IMR-90 (cell line): ENCODE results near the gene APOL3.

Experiments
- CEBPB ChIP-seq: IDR thresholded peaks from 2 replicates; pipeline ENCODE4 v1.6.1; 2012; ENCODE audit warnings: low read depth, low read length, improper control_type of control experiment
- FOS ChIP-seq: fragments of 150-350 bp; IDR thresholded peaks from 2 replicates; pipeline ENCODE4 v1.6.1; 2016; ENCODE audit warnings: low read depth, low read length
- MAFK ChIP-seq: IDR thresholded peaks from 2 replicates; pipeline ENCODE4 v1.6.1; 2012; ENCODE audit warnings: low read depth, low read length, improper control_type of control experiment
- MAZ ChIP-seq: IDR thresholded peaks from 2 replicates; pipeline ENCODE4 v1.6.1; 2012; ENCODE audit warnings: low read depth, mild to moderate bottlenecking, low read length, improper control_type of control experiment, moderate library complexity, borderline replicate concordance
- MXI1 ChIP-seq: IDR thresholded peaks from 2 replicates; pipeline ENCODE4 v1.6.1; 2012; ENCODE audit warnings: low read depth, mild to moderate bottlenecking, low read length, moderate library complexity, borderline replicate concordance
- POLR2A ChIP-seq: IDR thresholded peaks from 2 replicates; pipeline ENCODE4 v1.6.1; 2012; ENCODE audit warnings: mild to moderate bottlenecking, low read depth, low read length
- RAD21 ChIP-seq: IDR thresholded peaks from 2 replicates; pipeline ENCODE4 v1.6.1; 2012; ENCODE audit warnings: low read length, improper control_type of control experiment
- TF ChIP-seq, protein P1 (sequence below): conservative IDR thresholded peaks from 2 replicates; pipeline ENCODE4 v1.5.1; 2012; ENCODE audit warnings: mild to moderate bottlenecking, low read depth, low read length, improper control_type of control experiment
- TF ChIP-seq, protein P2 (sequence below): fragments of 150-350 bp; IDR thresholded peaks from 2 replicates; pipeline ENCODE4 v1.6.1; 2016; ENCODE audit warnings: low read depth, mild to moderate bottlenecking, low read length, moderate library complexity, borderline replicate concordance

DNA sequence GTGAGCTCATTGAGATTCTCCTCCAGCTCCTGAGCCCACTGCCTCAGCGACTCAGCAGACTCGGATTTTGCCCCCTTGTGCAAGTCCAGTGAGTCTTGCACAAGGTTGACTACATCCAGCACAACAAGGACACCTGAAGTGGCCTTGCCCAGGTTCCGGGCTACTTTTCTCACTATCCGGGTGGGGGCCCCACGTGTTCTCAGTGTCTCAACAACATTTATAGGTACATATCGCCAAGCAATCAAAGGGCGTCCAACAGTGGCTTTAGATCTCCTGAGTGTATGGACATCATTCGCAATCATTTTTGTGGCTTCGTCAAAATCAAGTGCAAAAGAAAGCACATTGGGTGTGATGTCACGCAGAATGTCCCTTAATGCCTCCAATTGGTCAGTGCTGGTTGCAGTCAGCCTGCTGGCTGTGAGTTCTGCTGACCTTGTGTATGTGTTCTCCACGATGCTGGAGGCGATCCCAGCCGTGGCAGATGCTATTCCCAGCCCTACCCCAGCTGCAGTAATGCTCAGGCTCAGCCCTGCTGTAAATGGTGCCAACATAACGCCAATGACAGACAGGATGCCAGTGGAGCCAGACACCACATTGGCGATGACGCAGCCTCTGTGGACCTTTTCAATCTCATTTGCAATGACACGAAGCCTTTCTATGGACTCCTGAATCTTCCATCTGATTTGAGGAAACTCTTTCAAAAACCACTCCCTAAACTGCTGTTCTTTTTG, 30.7 kb upstream of the APOL3 start:
- no peak for TF ChIP-seq MAZ
- TF ChIP-seq, protein P1, sequence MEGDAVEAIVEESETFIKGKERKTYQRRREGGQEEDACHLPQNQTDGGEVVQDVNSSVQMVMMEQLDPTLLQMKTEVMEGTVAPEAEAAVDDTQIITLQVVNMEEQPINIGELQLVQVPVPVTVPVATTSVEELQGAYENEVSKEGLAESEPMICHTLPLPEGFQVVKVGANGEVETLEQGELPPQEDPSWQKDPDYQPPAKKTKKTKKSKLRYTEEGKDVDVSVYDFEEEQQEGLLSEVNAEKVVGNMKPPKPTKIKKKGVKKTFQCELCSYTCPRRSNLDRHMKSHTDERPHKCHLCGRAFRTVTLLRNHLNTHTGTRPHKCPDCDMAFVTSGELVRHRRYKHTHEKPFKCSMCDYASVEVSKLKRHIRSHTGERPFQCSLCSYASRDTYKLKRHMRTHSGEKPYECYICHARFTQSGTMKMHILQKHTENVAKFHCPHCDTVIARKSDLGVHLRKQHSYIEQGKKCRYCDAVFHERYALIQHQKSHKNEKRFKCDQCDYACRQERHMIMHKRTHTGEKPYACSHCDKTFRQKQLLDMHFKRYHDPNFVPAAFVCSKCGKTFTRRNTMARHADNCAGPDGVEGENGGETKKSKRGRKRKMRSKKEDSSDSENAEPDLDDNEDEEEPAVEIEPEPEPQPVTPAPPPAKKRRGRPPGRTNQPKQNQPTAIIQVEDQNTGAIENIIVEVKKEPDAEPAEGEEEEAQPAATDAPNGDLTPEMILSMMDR: no peak
- no peak for TF ChIP-seq FOS
- TF ChIP-seq CEBPB: no peak
- TF ChIP-seq POLR2A: no peak
- TF ChIP-seq RAD21: no peak
- TF ChIP-seq MXI1: no peak
- TF ChIP-seq MAFK: no peak
- TF ChIP-seq, protein P2, sequence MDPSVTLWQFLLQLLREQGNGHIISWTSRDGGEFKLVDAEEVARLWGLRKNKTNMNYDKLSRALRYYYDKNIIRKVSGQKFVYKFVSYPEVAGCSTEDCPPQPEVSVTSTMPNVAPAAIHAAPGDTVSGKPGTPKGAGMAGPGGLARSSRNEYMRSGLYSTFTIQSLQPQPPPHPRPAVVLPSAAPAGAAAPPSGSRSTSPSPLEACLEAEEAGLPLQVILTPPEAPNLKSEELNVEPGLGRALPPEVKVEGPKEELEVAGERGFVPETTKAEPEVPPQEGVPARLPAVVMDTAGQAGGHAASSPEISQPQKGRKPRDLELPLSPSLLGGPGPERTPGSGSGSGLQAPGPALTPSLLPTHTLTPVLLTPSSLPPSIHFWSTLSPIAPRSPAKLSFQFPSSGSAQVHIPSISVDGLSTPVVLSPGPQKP: no peak
